B cell (primary cell): ENCODE measurements around the gene STRN. TPM values are rescaled to one million over a fixed set of nuclear protein-coding genes. Genes with fewer than 3 reads are reported as not detected.

Experiments
- ATAC-seq: fragments of 200-7000 bp; cut with Tn5 transposase; one replicate; pipeline ENCODE4 v1.10.0; 2021; ENCODE audit warnings: low read depth, mild to moderate bottlenecking, moderate number of reproducible peaks, moderate library complexity
- CTCF ChIA-PET: fragments of 350-600 bp; sonication (Branson Sonifier 250); formaldehyde crosslinking; loops from one replicate; lab custom pipeline; 2021; ENCODE audit warnings: antibody characterized with exemption, inconsistent platforms; lab: Charles Lee
- POLR2A ChIA-PET: fragments of 350-600 bp; sonication (Branson Sonifier 250); formaldehyde crosslinking; loops from one replicate; lab custom pipeline; 2021; ENCODE audit warnings: antibody characterized with exemption; lab: Charles Lee
- DNase-seq: peaks from one replicate; pipeline ENCODE4 v3.0.0; 2013
- H2AFZ ChIP-seq: 2 replicates; pipeline ENCODE4 v1.6.1; 2012; ENCODE audit warnings: mild to moderate bottlenecking, low read depth, low read length; ENCODE audit not compliant: insufficient read depth, poor library complexity, severe bottlenecking
- H3K27ac ChIP-seq, 2 donors: 1 replicate in 1 of 2; 2 replicates in 1 of 2; pipeline ENCODE4 v1.5.1; 2012 to 2013; ENCODE audit warnings: low read length in 2 of 2, mild to moderate bottlenecking in 2 of 2, moderate library complexity in 1 of 2
- H3K27me3 ChIP-seq, 4 experiments: fragments of 200-600 bp in 1 of 4; sonication (generic) in 1 of 4; replicated peaks in 1 of 4; 1 replicate in 2 of 4; 2 replicates in 2 of 4; pipeline versions ENCODE4 v1.6.1 to v1.7.0; 2013 to 2016; ENCODE audit warnings: low read length in 3 of 4, mild to moderate bottlenecking in 2 of 4, mixed read lengths in 1 of 4, moderate library complexity in 1 of 4; ENCODE audit not compliant: insufficient read depth in 4 of 4, control insufficient read depth in 3 of 4; ENCODE audit errors: control extremely low read depth in 1 of 4
- H3K36me3 ChIP-seq, 2 experiments: replicated peaks in 1 of 2; 1 replicate in 1 of 2; 2 replicates in 1 of 2; pipeline versions ENCODE4 v1.6.1 to v1.7.1; 2013; ENCODE audit warnings: low read length in 1 of 2; ENCODE audit not compliant: insufficient read depth in 2 of 2, control insufficient read depth in 1 of 2; ENCODE audit errors: control extremely low read depth in 1 of 2, extremely low read depth in 1 of 2
- H3K4me1 ChIP-seq, 2 donors: fragments of 200-600 bp in 1 of 2; sonication (generic) in 1 of 2; 1 replicate in 1 of 2; 2 replicates in 1 of 2; pipeline versions ENCODE4 v1.5.1 to v1.6.1; 2013 to 2017; ENCODE audit warnings: low read length in 2 of 2; ENCODE audit not compliant: control insufficient read depth in 2 of 2, insufficient read depth in 2 of 2
- H3K4me2 ChIP-seq: replicated peaks from 2 replicates; pipeline ENCODE3; 2012; ENCODE audit warnings: mild to moderate bottlenecking, low read depth, low read length; ENCODE audit not compliant: poor library complexity, severe bottlenecking
- H3K4me3 ChIP-seq, 5 experiments: fragments of 200-600 bp in 1 of 5; sonication (generic) in 1 of 5; 1 replicate in 3 of 5; 2 replicates in 2 of 5; pipeline versions ENCODE4 v1.5.1 to v1.7.0; 2011 to 2016; ENCODE audit warnings: low read length in 4 of 5, mild to moderate bottlenecking in 4 of 5, low read depth in 2 of 5, control low read depth in 1 of 5, moderate library complexity in 1 of 5; ENCODE audit not compliant: insufficient read depth in 1 of 5; ENCODE audit errors: control extremely low read depth in 1 of 5, extremely low read depth in 1 of 5
- H3K79me2 ChIP-seq: fragments of 200-600 bp; sonication (generic); one replicate; pipeline ENCODE4 v1.6.0; 2016; ENCODE audit warnings: low read length; ENCODE audit not compliant: control insufficient read depth, insufficient read depth
- H3K9ac ChIP-seq: fragments of 200-600 bp; sonication (generic); 2 replicates; pipeline ENCODE4 v1.6.1; 2017; ENCODE audit warnings: mild to moderate bottlenecking, low read length, moderate library complexity
- H3K9me3 ChIP-seq, 3 donors: one replicate each; pipeline versions ENCODE4 v1.6.1 to v1.7.1; 2013; ENCODE audit warnings: low read length in 2 of 3; ENCODE audit not compliant: control insufficient read depth in 2 of 3, insufficient read depth in 1 of 3; ENCODE audit errors: control extremely low read depth in 1 of 3
- H4K20me1 ChIP-seq: 2 replicates; pipeline ENCODE4 v1.6.0; 2012; ENCODE audit warnings: mild to moderate bottlenecking, low read length; ENCODE audit not compliant: insufficient read depth, control insufficient read depth, poor library complexity, severe bottlenecking
- H3K27ac Mint-ChIP-seq: one replicate; pipeline ENCODE4 v1.8.0; 2021; ENCODE audit warnings: mixed read lengths
- H3K27me3 Mint-ChIP-seq: one replicate; pipeline ENCODE4 v1.8.0; 2021; ENCODE audit warnings: mixed read lengths
- H3K4me1 Mint-ChIP-seq: one replicate; pipeline ENCODE4 v1.8.0; 2021; ENCODE audit warnings: mixed read lengths
- H3K4me3 Mint-ChIP-seq: one replicate; pipeline ENCODE4 v1.8.0; 2021; ENCODE audit warnings: mixed read lengths
- H3K9me3 Mint-ChIP-seq: one replicate; pipeline ENCODE4 v1.8.0; 2022; ENCODE audit warnings: mixed read lengths; ENCODE audit not compliant: insufficient read depth
- CTCF ChIP-seq: fragments of 200-600 bp; IDR thresholded peaks from one replicate; pipeline ENCODE4 v1.8.0; 2022; ENCODE audit warnings: antibody characterized with exemption, mild to moderate bottlenecking
- EZH2 ChIP-seq: IDR thresholded peaks from 2 replicates; pipeline ENCODE4 v1.6.1; 2012; ENCODE audit warnings: borderline replicate concordance, low read depth, mild to moderate bottlenecking, moderate library complexity, low read length; ENCODE audit not compliant: insufficient read depth, poor library complexity, severe bottlenecking
- WGBS: methylation state at CpG from one replicate; pipeline ENCODE4 v1.1.5; 2013; ENCODE audit warnings: missing lambda C conversion rate; ENCODE audit not compliant: insufficient coverage; 5-methylcytosine and 5-hydroxymethylcytosine counted together
- intact Hi-C: fragments of 100-400 bp; cut with micrococcal nuclease; formaldehyde crosslinking; loops from one replicate; pipeline ENCODE4 v1.10.0; 2022
- polyA plus RNA-seq: library from polyadenylated mRNA; depleted of rRNA; stranded (reverse); fragments of >200 nt; gene quantifications from 2 replicates; pipeline ENCODE4 v1.2.3, GENCODE V29; 2012
- total RNA-seq, 2 donors: library from RNA; stranded (reverse); fragments of 120-200 nt in 1 of 2; gene quantifications; 1 replicate in 1 of 2; 2 replicates in 1 of 2; pipeline versions ENCODE4 v1.2.3 to v1.2.4, GENCODE V29; 2013 to 2022

The STRN gene
- total and polyA plus RNA-seq, 2 donors (not counting 1 experiment from before 2014, with no cell fraction given), result 5.8 to 38.6 TPM

- Mint-ChIP-seq H3K4me3 (no peak overlapping the region), H3K4me1 (no peaks in the 10 kb centered on the region), H3K9me3 (no peaks in the 10 kb centered on the region), H3K27ac (no peak overlapping the region), H3K27me3 (peaks cover 8% of the 10 kb centered on the region)
- no peak for ATAC-seq
- H3K9me3 ChIP-seq, result no peaks in the 10 kb centered on the region
- H3K4me3 ChIP-seq, result no peak overlapping the region
- H4K20me1 ChIP-seq, result no peaks in the 10 kb centered on the region
- DNase-seq, result no peak
- intact Hi-C loops, result no loop called here
- POLR2A ChIA-PET, result no interaction called here
- no peaks in the 10 kb centered on the region for H3K4me1 ChIP-seq
- H3K27me3 ChIP-seq, result no peaks in the 10 kb centered on the region
- no peak overlapping the region for H3K9ac ChIP-seq
- no peaks in the 10 kb centered on the region for H3K36me3 ChIP-seq
- no peak overlapping the region for H3K27ac ChIP-seq
- H2AFZ ChIP-seq, result no peak overlapping the region
- no peak overlapping the region for H3K4me2 ChIP-seq
- CTCF ChIA-PET, result no interaction called here
- no peak for TF ChIP-seq CTCF
- TF ChIP-seq EZH2, result no peak
- H3K79me2 ChIP-seq, result no peaks in the 10 kb centered on the region
- WGBS, result 100% methylated on average over 2 of the region's 2 CpGs
Observed at GRCh38 chr2:36818542-36818941, 147.8 kb downstream of the STRN start.

- H3K36me3 ChIP-seq, result no peaks in the 10 kb centered on the region
- ChIA-PET CTCF (interaction anchor here (1.5 kb wide), 1 partner anchor 26 kb away, joined by 5 read pairs; no protein-coding TSS in a partner anchor), POLR2A (no interaction called here)
- H3K4me1 ChIP-seq, result no peaks in the 10 kb centered on the region
- H3K4me1 Mint-ChIP-seq, result no peaks in the 10 kb centered on the region
- H3K27ac ChIP-seq, result no peak overlapping the region
- ATAC-seq, result no peak
- no peak overlapping the region for H3K9ac ChIP-seq
- no peaks in the 10 kb centered on the region for H3K27me3 ChIP-seq
- no peak overlapping the region for H3K27ac Mint-ChIP-seq
- H3K79me2 ChIP-seq, result no peaks in the 10 kb centered on the region
- 51% methylated on average over 6 of the region's 6 CpGs for WGBS
- no peak for DNase-seq
- no peak overlapping the region for H2AFZ ChIP-seq
- H3K4me3 ChIP-seq, result no peak overlapping the region
- H3K9me3 Mint-ChIP-seq, result no peaks in the 10 kb centered on the region
- no peaks in the 10 kb centered on the region for H4K20me1 ChIP-seq
- no peak overlapping the region for H3K4me3 Mint-ChIP-seq
- no peak for TF ChIP-seq CTCF
- TF ChIP-seq EZH2, result no peak
- intact Hi-C loops, result no loop called here
- no peak overlapping the region for H3K4me2 ChIP-seq
- peaks cover 5% of the 10 kb centered on the region for H3K27me3 Mint-ChIP-seq
- peaks cover 0 to 4% (median 0%) of the 10 kb centered on the region in 3 donors for H3K9me3 ChIP-seq
Observed at GRCh38 chr2:36812196-36812595, 154.1 kb downstream of the STRN start.
